ENCODE measurements around the gene UNC93B1. TPM values are rescaled to one million over a fixed set of nuclear protein-coding genes. Genes with fewer than 3 reads are reported as not detected.

UNC93B1 gene
- total RNA-seq, 2 donors from 2014 or later = 31.5 to 41.7 TPM

DNA sequence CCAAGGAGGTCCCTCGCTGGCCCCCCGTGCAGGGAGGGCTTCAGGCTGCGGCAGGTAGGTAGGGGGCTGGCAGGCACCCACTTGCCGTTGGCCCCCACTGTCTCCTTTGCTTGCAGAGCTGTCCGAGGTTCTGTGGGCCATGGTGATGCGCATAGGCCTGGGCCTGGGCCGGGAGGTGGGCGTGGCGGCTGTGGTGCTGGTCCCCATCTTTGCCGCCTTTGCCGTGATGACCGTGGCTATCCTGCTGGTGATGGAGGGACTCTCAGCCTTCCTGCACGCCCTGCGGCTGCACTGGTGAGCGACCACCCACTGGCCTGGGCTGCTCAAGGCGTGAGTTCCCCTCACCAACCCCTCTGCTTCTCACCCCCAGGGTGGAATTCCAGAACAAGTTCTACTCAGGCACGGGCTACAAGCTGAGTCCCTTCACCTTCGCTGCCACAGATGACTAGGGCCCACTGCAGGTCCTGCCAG lies 46.5 kb upstream of the UNC93B1 start:
- TF ChIP-seq POLR2A (IDR thresholded peaks at IDR 0.05) = no peak
- TF ChIP-seq POLR2AphosphoS5 (IDR thresholded peaks at IDR 0.05) = no peak
- TF ChIP-seq, protein P1, sequence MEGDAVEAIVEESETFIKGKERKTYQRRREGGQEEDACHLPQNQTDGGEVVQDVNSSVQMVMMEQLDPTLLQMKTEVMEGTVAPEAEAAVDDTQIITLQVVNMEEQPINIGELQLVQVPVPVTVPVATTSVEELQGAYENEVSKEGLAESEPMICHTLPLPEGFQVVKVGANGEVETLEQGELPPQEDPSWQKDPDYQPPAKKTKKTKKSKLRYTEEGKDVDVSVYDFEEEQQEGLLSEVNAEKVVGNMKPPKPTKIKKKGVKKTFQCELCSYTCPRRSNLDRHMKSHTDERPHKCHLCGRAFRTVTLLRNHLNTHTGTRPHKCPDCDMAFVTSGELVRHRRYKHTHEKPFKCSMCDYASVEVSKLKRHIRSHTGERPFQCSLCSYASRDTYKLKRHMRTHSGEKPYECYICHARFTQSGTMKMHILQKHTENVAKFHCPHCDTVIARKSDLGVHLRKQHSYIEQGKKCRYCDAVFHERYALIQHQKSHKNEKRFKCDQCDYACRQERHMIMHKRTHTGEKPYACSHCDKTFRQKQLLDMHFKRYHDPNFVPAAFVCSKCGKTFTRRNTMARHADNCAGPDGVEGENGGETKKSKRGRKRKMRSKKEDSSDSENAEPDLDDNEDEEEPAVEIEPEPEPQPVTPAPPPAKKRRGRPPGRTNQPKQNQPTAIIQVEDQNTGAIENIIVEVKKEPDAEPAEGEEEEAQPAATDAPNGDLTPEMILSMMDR (IDR thresholded peaks at IDR 0.05) = no peak
- H3K4me3 ChIP-seq = no peak overlapping the region

DNA sequence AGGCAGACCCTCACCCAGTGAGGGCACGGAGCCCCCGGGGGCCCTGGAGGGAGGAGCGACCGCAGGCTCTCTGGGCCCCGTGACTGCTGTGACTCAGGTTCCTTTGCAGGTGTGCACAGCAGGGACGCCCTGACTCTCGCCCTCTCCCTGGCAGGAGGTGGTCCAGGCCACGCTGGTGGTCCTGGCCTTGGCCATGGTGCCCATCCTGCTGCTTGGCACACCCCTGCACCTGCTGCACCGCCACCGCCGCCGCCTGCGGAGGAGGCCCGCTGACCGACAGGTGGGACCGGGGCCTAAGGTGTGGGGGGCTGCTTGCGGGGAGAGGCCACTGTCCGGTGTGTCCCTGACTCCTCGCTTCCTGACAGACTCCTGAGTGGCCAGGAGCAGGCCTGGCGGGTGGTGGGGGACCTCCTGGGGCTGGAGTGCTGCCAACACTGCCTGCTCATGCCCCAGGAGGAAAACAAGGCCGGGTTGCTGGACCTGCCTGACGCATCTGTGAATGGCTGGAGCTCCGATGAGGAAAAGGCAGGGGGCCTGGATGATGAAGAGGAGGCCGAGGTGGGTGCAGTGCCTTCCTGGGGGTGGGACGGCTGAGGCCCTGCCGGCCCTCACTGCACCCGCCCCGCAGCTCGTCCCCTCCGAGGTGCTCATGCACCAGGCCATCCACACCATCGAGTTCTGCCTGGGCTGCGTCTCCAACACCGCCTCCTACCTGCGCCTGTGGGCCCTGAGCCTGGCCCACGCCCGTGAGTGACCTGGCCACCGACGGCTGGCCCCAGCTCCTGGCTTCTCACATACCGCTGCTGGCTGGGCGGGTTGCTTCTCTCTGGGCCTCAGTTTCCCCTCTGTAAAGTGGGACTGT lies 45.8 kb upstream of the UNC93B1 start:
- Histone ChIP-seq H3K9me3 (no peaks in the 10 kb centered on the region), H3K4me3 (no peak overlapping the region), H3K36me3 (peaks cover 0 to under 1% of the 10 kb centered on the region in 2 donors), H3K27me3 (replicated peaks; ENCODE audit: insufficient read depth) (no peaks in the 10 kb centered on the region), H3K4me1 (replicated peaks) (no peaks in the 10 kb centered on the region), H3K27ac (no peak overlapping the region)
- no peak for DNase-seq (ENCODE audit: low spot score)
- intact Hi-C loops (cut with DNase I) = no loop called here
- 87% methylated on average over 40 of the region's 40 CpGs for WGBS
- no peak for TF ChIP-seq POLR2AphosphoS5 (IDR thresholded peaks at IDR 0.05)
- TF ChIP-seq POLR2A (IDR thresholded peaks at IDR 0.05) = no peak
- TF ChIP-seq, protein P1 (IDR thresholded peaks at IDR 0.05) = no peak

More for the DNA sequence above, 46.5 kb upstream of the UNC93B1 start:
- intact Hi-C loops (cut with DNase I) = no loop called here
- H3K27ac ChIP-seq = no peak overlapping the region
- DNase-seq (ENCODE audit: low spot score) = no peak
- no peaks in the 10 kb centered on the region for H3K4me1 ChIP-seq (replicated peaks)
- no peaks in the 10 kb centered on the region for H3K27me3 ChIP-seq (replicated peaks; ENCODE audit: insufficient read depth)
- 91% methylated on average over 18 of the region's 18 CpGs for WGBS
- no peaks in the 10 kb centered on the region for H3K36me3 ChIP-seq
- H3K9me3 ChIP-seq = no peaks in the 10 kb centered on the region

DNA sequence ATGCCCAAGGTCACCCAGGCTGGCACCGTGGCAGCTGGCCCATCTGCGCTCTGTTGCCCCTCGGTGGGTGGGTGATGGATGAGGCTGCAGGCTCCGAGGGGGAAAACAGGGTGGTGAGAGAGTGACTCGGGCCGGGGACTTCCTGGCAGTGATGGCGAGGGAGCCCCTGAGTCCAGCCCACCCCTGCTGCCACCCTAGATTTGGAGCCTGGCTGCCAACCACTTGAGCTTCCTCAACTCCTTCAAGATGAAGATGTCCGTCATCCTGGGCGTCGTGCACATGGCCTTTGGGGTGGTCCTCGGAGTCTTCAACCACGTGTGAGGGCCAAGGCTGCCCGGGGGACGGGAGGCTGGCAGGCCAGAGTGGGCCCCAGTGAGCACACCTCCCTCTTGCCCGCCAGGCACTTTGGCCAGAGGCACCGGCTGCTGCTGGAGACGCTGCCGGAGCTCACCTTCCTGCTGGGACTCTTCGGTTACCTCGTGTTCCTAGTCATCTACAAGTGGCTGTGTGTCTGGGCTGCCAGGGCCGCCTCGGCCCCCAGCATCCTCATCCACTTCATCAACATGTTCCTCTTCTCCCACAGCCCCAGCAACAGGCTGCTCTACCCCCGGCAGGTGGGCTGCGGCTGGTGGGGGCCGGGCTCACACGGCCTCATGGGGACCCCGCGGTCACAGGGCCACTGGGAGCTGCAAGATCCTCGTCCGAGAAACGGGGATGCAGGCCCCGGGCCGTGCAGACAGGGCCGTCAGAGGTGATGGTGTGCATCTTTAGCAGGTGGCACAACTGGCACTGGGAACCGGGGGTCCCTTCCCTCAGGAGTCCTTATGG lies 45.0 kb upstream of the UNC93B1 start:
- 89% methylated on average over 34 of the region's 35 CpGs for WGBS
- intact Hi-C loops (cut with DNase I) = no loop called here
- Histone ChIP-seq H3K27ac (no peak overlapping the region), H3K36me3 (peaks cover 0 to 9% of the 10 kb centered on the region in 2 donors), H3K27me3 (replicated peaks; ENCODE audit: insufficient read depth) (no peaks in the 10 kb centered on the region), H3K4me3 (no peak overlapping the region), H3K9me3 (no peaks in the 10 kb centered on the region), H3K4me1 (replicated peaks) (no peaks in the 10 kb centered on the region)
- no peak for DNase-seq (ENCODE audit: low spot score)
- TF ChIP-seq POLR2AphosphoS5 (IDR thresholded peaks at IDR 0.05) (no peak), POLR2A (IDR thresholded peaks at IDR 0.05) (no peak)
- TF ChIP-seq, protein P1 (IDR thresholded peaks at IDR 0.05) = no peak

DNA sequence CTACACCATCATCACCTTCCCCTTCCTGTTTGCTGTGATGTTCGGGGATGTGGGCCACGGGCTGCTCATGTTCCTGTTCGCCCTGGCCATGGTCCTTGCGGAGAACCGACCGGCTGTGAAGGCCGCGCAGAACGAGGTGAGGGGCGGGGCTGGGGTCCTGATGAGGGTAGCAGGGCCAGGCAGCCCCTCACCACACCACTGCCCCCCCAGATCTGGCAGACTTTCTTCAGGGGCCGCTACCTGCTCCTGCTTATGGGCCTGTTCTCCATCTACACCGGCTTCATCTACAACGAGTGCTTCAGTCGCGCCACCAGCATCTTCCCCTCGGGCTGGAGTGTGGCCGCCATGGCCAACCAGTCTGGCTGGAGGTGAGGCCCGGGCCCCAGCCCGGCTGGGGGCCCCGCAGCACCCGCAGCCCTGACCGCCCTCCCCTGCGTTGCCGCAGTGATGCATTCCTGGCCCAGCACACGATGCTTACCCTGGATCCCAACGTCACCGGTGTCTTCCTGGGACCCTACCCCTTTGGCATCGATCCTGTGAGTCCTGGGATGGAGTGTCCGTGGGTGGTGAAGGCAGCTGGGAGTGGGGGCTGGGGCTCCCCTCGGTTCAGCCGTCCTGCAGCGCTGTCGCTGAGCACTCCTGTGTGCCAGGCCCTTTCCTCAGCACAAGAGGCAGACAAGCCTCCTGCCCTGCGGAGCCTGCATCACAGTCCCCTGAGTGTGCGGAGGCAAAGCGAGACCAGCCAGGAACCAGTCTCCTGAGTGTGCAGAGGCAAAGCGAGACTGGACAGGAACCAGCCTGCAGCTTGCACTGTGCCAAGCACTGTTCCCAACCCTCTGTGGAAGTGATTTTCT lies 43.8 kb upstream of the UNC93B1 start:
- intact Hi-C loops (cut with DNase I) = no loop called here
- H3K4me1 ChIP-seq (replicated peaks) = no peaks in the 10 kb centered on the region
- TF ChIP-seq POLR2A (IDR thresholded peaks at IDR 0.05) = no peak
- TF ChIP-seq POLR2AphosphoS5 (IDR thresholded peaks at IDR 0.05) = no peak
- H3K36me3 ChIP-seq = peaks cover 0 to 12% of the 10 kb centered on the region in 2 donors
- peak overlapping the region in 1 of 2 donors; percentile 11 for H3K27ac ChIP-seq
- 69% methylated on average over 35 of the region's 37 CpGs for WGBS
- H3K27me3 ChIP-seq (replicated peaks; ENCODE audit: insufficient read depth) = no peaks in the 10 kb centered on the region
- H3K4me3 ChIP-seq = no peak overlapping the region
- H3K9me3 ChIP-seq = no peaks in the 10 kb centered on the region
- DNase-seq (ENCODE audit: low spot score) = no peak

All from prostate gland (tissue), 2 donors.